ENCODE measurements around the gene FCHSD2. TPM values are rescaled to one million over a fixed set of nuclear protein-coding genes. Genes with fewer than 3 reads are reported as not detected.

The FCHSD2 gene
- total RNA-seq, 1 donor from 2014 or later, result 19.7 TPM

GRCh38 chr11:72974487-72975205 is 167.5 kb downstream of the FCHSD2 start:
- TF ChIP-seq CTCF (IDR thresholded peaks at IDR 0.05; ENCODE audit: partially characterized antibody, unreplicated experiment), result no peak
- Mint-ChIP-seq H3K27me3 (ENCODE audit: unreplicated experiment) (no peaks in the 10 kb centered on the region), H3K9me3 (ENCODE audit: unreplicated experiment) (peaks cover 2% of the 10 kb centered on the region), H3K36me3 (ENCODE audit: unreplicated experiment) (peaks cover 8% of the 10 kb centered on the region), H3K4me1 (ENCODE audit: low read depth, unreplicated experiment) (no peaks in the 10 kb centered on the region), H3K27ac (ENCODE audit: unreplicated experiment) (no peak overlapping the region), H3K4me3 (ENCODE audit: unreplicated experiment) (no peak overlapping the region)
- no peak for DNase-seq

GRCh38 chr11:72972496-72973128 is 169.5 kb downstream of the FCHSD2 start:
- H3K9me3 Mint-ChIP-seq (ENCODE audit: unreplicated experiment), result no peaks in the 10 kb centered on the region
- TF ChIP-seq CTCF (IDR thresholded peaks at IDR 0.05; ENCODE audit: partially characterized antibody, unreplicated experiment), result no peak
- H3K27ac Mint-ChIP-seq (ENCODE audit: unreplicated experiment), result no peak overlapping the region
- H3K4me1 Mint-ChIP-seq (ENCODE audit: low read depth, unreplicated experiment), result no peaks in the 10 kb centered on the region
- H3K27me3 Mint-ChIP-seq (ENCODE audit: unreplicated experiment), result no peaks in the 10 kb centered on the region
- no peak overlapping the region for H3K4me3 Mint-ChIP-seq (ENCODE audit: unreplicated experiment)
- H3K36me3 Mint-ChIP-seq (ENCODE audit: unreplicated experiment), result peaks cover 8% of the 10 kb centered on the region
- no peak for DNase-seq

GRCh38 chr11:72971192-72971967 is 170.7 kb downstream of the FCHSD2 start:
- Mint-ChIP-seq H3K27ac (ENCODE audit: unreplicated experiment) (no peak overlapping the region), H3K9me3 (ENCODE audit: unreplicated experiment) (no peaks in the 10 kb centered on the region), H3K4me3 (ENCODE audit: unreplicated experiment) (no peak overlapping the region), H3K36me3 (ENCODE audit: unreplicated experiment) (peaks cover 8% of the 10 kb centered on the region), H3K27me3 (ENCODE audit: unreplicated experiment) (no peaks in the 10 kb centered on the region), H3K4me1 (ENCODE audit: low read depth, unreplicated experiment) (no peaks in the 10 kb centered on the region)
- no peak for TF ChIP-seq CTCF (IDR thresholded peaks at IDR 0.05; ENCODE audit: partially characterized antibody, unreplicated experiment)
- DNase-seq, result no peak

GRCh38 chr11:72970557-72971118 is 171.5 kb downstream of the FCHSD2 start:
- no peak overlapping the region for H3K4me3 Mint-ChIP-seq (ENCODE audit: unreplicated experiment)
- no peak for DNase-seq
- H3K27ac Mint-ChIP-seq (ENCODE audit: unreplicated experiment), result no peak overlapping the region
- H3K9me3 Mint-ChIP-seq (ENCODE audit: unreplicated experiment), result no peaks in the 10 kb centered on the region
- no peak for TF ChIP-seq CTCF (IDR thresholded peaks at IDR 0.05; ENCODE audit: partially characterized antibody, unreplicated experiment)
- no peaks in the 10 kb centered on the region for H3K4me1 Mint-ChIP-seq (ENCODE audit: low read depth, unreplicated experiment)
- no peaks in the 10 kb centered on the region for H3K27me3 Mint-ChIP-seq (ENCODE audit: unreplicated experiment)
- peaks cover 12% of the 10 kb centered on the region for H3K36me3 Mint-ChIP-seq (ENCODE audit: unreplicated experiment)
